ENCODE data around the gene SLC25A34.

The SLC25A34 gene

GRCh38 chr1:15737324-15738319, 1.6 kb downstream of the SLC25A34 start:
- no peak for TF ChIP-seq CTCF (IDR thresholded peaks at IDR 0.05; ENCODE audit: low read depth, low read length)
- H3K4me3 ChIP-seq (ENCODE audit: low read depth, low read length), result no peak overlapping the region

GRCh38 chr1:15738416-15739113, 2.5 kb downstream of the SLC25A34 start:
- TF ChIP-seq CTCF (IDR thresholded peaks at IDR 0.05; ENCODE audit: low read depth, low read length), result no peak
- H3K4me3 ChIP-seq (ENCODE audit: low read depth, low read length), result no peak overlapping the region

- TF ChIP-seq CTCF (IDR thresholded peaks at IDR 0.05; ENCODE audit: low read depth, low read length), result no peak
These were observed 3.2 kb downstream of the SLC25A34 start for GRCh38 chr1:15739259-15739658.

GRCh38 chr1:15739745-15740144, 3.7 kb downstream of the SLC25A34 start:
- no peak overlapping the region for H3K4me3 ChIP-seq (ENCODE audit: low read depth, low read length)
- TF ChIP-seq CTCF (IDR thresholded peaks at IDR 0.05; ENCODE audit: low read depth, low read length), result no peak

More at GRCh38 chr1:15739259-15739658, 3.2 kb downstream of the SLC25A34 start:
- H3K4me3 ChIP-seq (ENCODE audit: low read depth, low read length), result no peak overlapping the region

DNA sequence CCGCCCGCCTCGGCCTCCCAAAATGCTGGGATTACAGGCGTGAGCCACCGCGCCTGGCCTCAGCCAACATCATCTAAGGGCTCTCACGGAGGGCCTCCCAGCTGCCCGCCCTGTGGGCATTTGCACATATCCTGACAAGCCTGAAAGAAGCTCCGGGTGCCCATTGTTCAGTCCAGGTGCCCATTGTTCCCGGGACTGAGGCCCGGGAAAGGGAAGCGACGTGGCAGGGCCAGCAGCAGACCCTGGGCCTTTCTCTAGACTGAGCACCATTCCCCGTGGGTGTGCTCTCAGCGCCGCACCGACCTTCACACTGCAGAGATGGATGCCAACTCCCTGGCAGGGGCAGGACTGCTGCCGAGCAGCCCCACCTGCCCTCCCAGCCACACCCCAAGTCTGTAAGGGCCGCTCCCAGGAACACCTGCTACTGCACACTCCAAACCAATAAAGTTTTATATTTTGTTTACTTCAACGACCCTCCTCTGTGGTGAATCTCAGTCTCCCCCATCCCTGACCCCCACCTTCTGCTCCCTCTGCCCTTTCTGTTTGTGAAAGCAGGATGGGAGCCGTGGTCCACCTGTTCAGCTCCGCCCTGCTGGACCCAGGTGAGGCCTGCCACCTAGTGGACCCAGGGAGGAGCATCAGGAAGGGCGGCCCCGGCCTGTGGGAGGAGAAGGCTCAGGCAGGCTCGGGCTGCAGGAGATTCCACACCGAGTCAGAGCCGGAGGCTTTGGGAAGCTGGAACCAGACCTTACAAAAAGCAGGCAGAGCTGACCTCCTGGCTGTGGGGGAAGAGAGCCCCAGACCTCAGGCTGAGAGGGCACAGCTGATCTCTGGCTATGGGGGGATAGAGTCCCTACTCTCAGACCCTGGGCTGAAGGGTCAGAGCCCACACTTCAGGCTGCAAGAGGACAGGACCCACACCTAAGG, 5.1 kb downstream of the SLC25A34 start:
- no peak overlapping the region for H3K4me3 ChIP-seq (ENCODE audit: low read depth, low read length)
- peak; percentile 72 for TF ChIP-seq CTCF (IDR thresholded peaks at IDR 0.05; ENCODE audit: low read depth, low read length)

DNA sequence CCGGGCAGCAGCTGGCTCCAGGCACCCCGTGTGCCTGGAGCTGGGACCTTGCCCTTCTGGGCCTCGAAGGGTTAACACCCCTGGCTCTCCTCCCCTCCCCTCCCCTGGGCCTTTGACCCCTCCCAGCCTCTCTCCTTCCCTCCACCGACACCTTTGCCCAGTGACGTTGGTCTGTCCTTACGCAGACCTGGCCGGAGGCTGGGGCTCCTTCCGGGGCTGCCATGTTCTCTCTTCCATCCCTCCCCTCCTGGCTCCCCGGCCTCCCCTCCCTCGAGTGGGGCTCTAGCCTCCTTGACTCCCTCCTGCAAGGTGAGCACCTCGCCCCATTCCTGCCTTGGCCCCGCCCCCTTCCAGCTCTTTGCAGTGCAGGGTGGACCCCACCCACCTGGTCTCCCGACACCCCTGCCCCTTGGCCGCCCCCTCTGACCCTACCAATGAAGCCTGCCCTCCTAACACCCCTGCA, 6.3 kb downstream of the SLC25A34 start, which contains the start of gene TMEM82:
TSS of gene TMEM82 (plus strand) at position 161 of the 463 bp plus-strand sequence. CDS start at position 222, 61 bp downstream.
- no peak for TF ChIP-seq CTCF (IDR thresholded peaks at IDR 0.05; ENCODE audit: low read depth, low read length)
- H3K4me3 ChIP-seq (ENCODE audit: low read depth, low read length), result no peak within 1 kb of the TSS
